ENCODE results near the gene SMCP.

Gene SMCP

DNA sequence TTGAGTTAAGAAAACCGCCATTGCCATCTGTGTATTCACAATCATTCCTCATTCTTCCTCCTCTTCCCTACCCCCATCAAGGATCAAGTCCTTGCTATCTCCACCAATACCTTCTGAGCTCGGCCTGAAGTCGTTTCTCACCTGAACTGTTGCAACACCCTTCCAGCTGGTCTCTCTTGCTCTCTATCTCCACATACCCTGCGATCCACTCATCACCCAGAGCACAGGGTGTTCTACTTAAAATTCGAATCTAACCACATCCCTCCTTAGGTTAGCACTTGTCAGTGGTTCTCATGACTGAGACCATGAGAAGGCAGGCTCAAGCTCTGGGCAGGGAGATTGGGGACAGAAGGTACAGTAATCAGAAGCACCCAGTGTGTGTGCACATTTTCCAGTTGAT, 34.8 kb downstream of the SMCP start:
- Histone ChIP-seq H3F3A (ENCODE audit: control insufficient read depth, insufficient read depth) (no peaks in the 10 kb centered on the region), H4K20me1 (ENCODE audit: control insufficient read depth, insufficient read depth, low read depth, low read length) (no peaks in the 10 kb centered on the region), H3K4me1 (ENCODE audit: control insufficient read depth, low read length) (no peaks in the 10 kb centered on the region), H3K79me2 (ENCODE audit: control insufficient read depth, low read length) (no peaks in the 10 kb centered on the region), H3K27me3 (ENCODE audit: control insufficient read depth, low read length) (no peaks in the 10 kb centered on the region), H3K4me3 (ENCODE audit: low read length) (no peak overlapping the region), H3K36me3 (ENCODE audit: control insufficient read depth, low read length) (no peaks in the 10 kb centered on the region), H3K27ac (ENCODE audit: low read depth, low read length) (no peak overlapping the region), H3K9me3 (ENCODE audit: control insufficient read depth, insufficient read depth, low read length) (no peaks in the 10 kb centered on the region), H3K4me2 (ENCODE audit: low read length) (no peak overlapping the region), H3K9me2 (replicated peaks; ENCODE audit: control insufficient read depth, low read length) (no peaks in the 10 kb centered on the region)
- TF ChIP-seq CTCF (IDR thresholded peaks at IDR 0.05; ENCODE audit: low read depth, low read length, poor library complexity, severe bottlenecking) = no peak
- no peak for TF ChIP-seq EZH2phosphoT487 (IDR thresholded peaks at IDR 0.05; ENCODE audit: borderline replicate concordance, low read length)

DNA sequence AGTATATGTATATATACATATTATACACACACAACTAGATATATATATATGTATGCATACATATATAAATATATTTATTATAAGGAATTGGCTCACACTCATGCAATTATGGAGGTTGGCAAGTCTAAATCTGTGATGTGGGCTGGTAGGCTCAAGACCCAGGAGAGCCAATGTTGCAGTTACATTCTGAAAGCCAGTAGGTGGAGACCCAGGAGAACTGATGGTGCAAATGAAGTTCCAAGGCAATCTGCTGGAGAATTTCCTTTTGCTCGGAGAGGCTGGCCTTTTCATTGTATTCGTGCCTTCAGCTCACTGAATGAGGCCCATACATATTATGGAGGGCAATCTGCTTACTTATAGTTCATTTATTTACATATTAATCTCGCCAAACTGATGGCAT, 39.7 kb downstream of the SMCP start:
- H3K27me3 ChIP-seq (ENCODE audit: control insufficient read depth, low read length) = no peaks in the 10 kb centered on the region
- H3F3A ChIP-seq (ENCODE audit: control insufficient read depth, insufficient read depth) = no peaks in the 10 kb centered on the region
- H3K4me3 ChIP-seq (ENCODE audit: low read length) = no peak overlapping the region
- no peaks in the 10 kb centered on the region for H3K79me2 ChIP-seq (ENCODE audit: control insufficient read depth, low read length)
- no peaks in the 10 kb centered on the region for H3K9me2 ChIP-seq (replicated peaks; ENCODE audit: control insufficient read depth, low read length)
- no peaks in the 10 kb centered on the region for H4K20me1 ChIP-seq (ENCODE audit: control insufficient read depth, insufficient read depth, low read depth, low read length)
- no peaks in the 10 kb centered on the region for H3K36me3 ChIP-seq (ENCODE audit: control insufficient read depth, low read length)
- no peak overlapping the region for H3K4me2 ChIP-seq (ENCODE audit: low read length)
- no peaks in the 10 kb centered on the region for H3K4me1 ChIP-seq (ENCODE audit: control insufficient read depth, low read length)
- H3K27ac ChIP-seq (ENCODE audit: low read depth, low read length) = no peak overlapping the region
- no peak for TF ChIP-seq EZH2phosphoT487 (IDR thresholded peaks at IDR 0.05; ENCODE audit: borderline replicate concordance, low read length)
- no peak for TF ChIP-seq CTCF (IDR thresholded peaks at IDR 0.05; ENCODE audit: low read depth, low read length, poor library complexity, severe bottlenecking)
- H3K9me3 ChIP-seq (ENCODE audit: control insufficient read depth, insufficient read depth, low read length) = no peaks in the 10 kb centered on the region

- Histone ChIP-seq H3K9me2 (replicated peaks; ENCODE audit: control insufficient read depth, low read length) (no peaks in the 10 kb centered on the region), H3K27ac (ENCODE audit: low read depth, low read length) (no peak overlapping the region), H3K27me3 (ENCODE audit: control insufficient read depth, low read length) (no peaks in the 10 kb centered on the region), H3K36me3 (ENCODE audit: control insufficient read depth, low read length) (no peaks in the 10 kb centered on the region), H3F3A (ENCODE audit: control insufficient read depth, insufficient read depth) (no peaks in the 10 kb centered on the region), H3K4me3 (ENCODE audit: low read length) (no peak overlapping the region), H3K9me3 (ENCODE audit: control insufficient read depth, insufficient read depth, low read length) (no peaks in the 10 kb centered on the region), H3K4me1 (ENCODE audit: control insufficient read depth, low read length) (no peaks in the 10 kb centered on the region), H4K20me1 (ENCODE audit: control insufficient read depth, insufficient read depth, low read depth, low read length) (no peaks in the 10 kb centered on the region), H3K4me2 (ENCODE audit: low read length) (no peak overlapping the region), H3K79me2 (ENCODE audit: control insufficient read depth, low read length) (no peaks in the 10 kb centered on the region)
- TF ChIP-seq EZH2phosphoT487 (IDR thresholded peaks at IDR 0.05; ENCODE audit: borderline replicate concordance, low read length) = no peak
- TF ChIP-seq CTCF (IDR thresholded peaks at IDR 0.05; ENCODE audit: low read depth, low read length, poor library complexity, severe bottlenecking) = no peak
Observed at GRCh38 chr1:152919071-152919470, 40.9 kb downstream of the SMCP start.

GRCh38 chr1:152924191-152924590, 46.1 kb downstream of the SMCP start:
- H3K79me2 ChIP-seq (ENCODE audit: control insufficient read depth, low read length) = no peaks in the 10 kb centered on the region
- H3K27ac ChIP-seq (ENCODE audit: low read depth, low read length) = no peak overlapping the region
- TF ChIP-seq CTCF (IDR thresholded peaks at IDR 0.05; ENCODE audit: low read depth, low read length, poor library complexity, severe bottlenecking) (no peak), EZH2phosphoT487 (IDR thresholded peaks at IDR 0.05; ENCODE audit: borderline replicate concordance, low read length) (no peak)
- no peaks in the 10 kb centered on the region for H3K36me3 ChIP-seq (ENCODE audit: control insufficient read depth, low read length)
- no peak overlapping the region for H3K4me3 ChIP-seq (ENCODE audit: low read length)
- no peaks in the 10 kb centered on the region for H3K9me2 ChIP-seq (replicated peaks; ENCODE audit: control insufficient read depth, low read length)
- H3K9me3 ChIP-seq (ENCODE audit: control insufficient read depth, insufficient read depth, low read length) = no peaks in the 10 kb centered on the region
- H3F3A ChIP-seq (ENCODE audit: control insufficient read depth, insufficient read depth) = no peaks in the 10 kb centered on the region
- no peaks in the 10 kb centered on the region for H3K27me3 ChIP-seq (ENCODE audit: control insufficient read depth, low read length)
- no peaks in the 10 kb centered on the region for H3K4me1 ChIP-seq (ENCODE audit: control insufficient read depth, low read length)
- H3K4me2 ChIP-seq (ENCODE audit: low read length) = no peak overlapping the region
- H4K20me1 ChIP-seq (ENCODE audit: control insufficient read depth, insufficient read depth, low read depth, low read length) = no peaks in the 10 kb centered on the region

All from DOHH2 (cell line).